Measurements from ENCODE around the gene ALDH3A2. TPM values are rescaled to one million over a fixed set of nuclear protein-coding genes. Genes with fewer than 3 reads are reported as not detected.

ALDH3A2 gene
- total RNA-seq, 2 experiments from 2014 or later: 29.9 to 30.5 TPM

Other genes starting within 250 kb of the ALDH3A2 start
- gene RNF112, start 237.5 kb upstream of the ALDH3A2 start, total RNA-seq: under 1 TPM; 0.14 to 0.20 TPM
- gene SLC47A1, start 114.9 kb upstream of the ALDH3A2 start, total RNA-seq: under 1 TPM in 1 of 2 experiments, not detected in 1; 0.19 TPM
- not detected for gene SLC47A2, start 67.8 kb downstream of the ALDH3A2 start, total RNA-seq
- under 1 TPM in 1 of 2 experiments, not detected in 1; 0.14 TPM for gene ALDH3A1, start 99.5 kb downstream of the ALDH3A2 start, total RNA-seq
- 10 to 100 TPM in 1 of 2 experiments, 1 to 10 TPM in 1; 5.3 to 11.2 TPM for gene ULK2, start 219.2 kb downstream of the ALDH3A2 start, total RNA-seq